ENCODE results near the gene VAMP2.
A peak's percentile ranks its signal among the peaks of the same experiment; 100 is the strongest.

Gene VAMP2

GRCh38 chr17:8162233-8162996 lies at the start of gene VAMP2:
TSS of gene VAMP2 (minus strand) at chr17:8162948. CDS start at chr17:8162879, 69 bp downstream.
- peak; percentile 66 for DNase-seq (ENCODE audit: low read depth)

- no peak for DNase-seq (ENCODE audit: low read depth)
Measured at GRCh38 chr17:8210761-8211458, 48.2 kb upstream of the VAMP2 start.

- DNase-seq (ENCODE audit: low read depth), result peak; percentile 97
Measured at GRCh38 chr17:8209907-8210760, 47.4 kb upstream of the VAMP2 start, which contains the start of gene AURKB. TSS of gene AURKB (minus strand) at chr17:8210575. CDS start at chr17:8210224, 351 bp downstream.

GRCh38 chr17:8206536-8206935 lies 43.8 kb upstream of the VAMP2 start:
- DNase-seq (ENCODE audit: low read depth), result no peak

- no peak for DNase-seq (ENCODE audit: low read depth)
Measured at GRCh38 chr17:8204761-8205555, 42.2 kb upstream of the VAMP2 start.

- DNase-seq (ENCODE audit: low read depth), result peak; percentile 95
Measured at GRCh38 chr17:8192070-8192815, 29.5 kb upstream of the VAMP2 start.

- DNase-seq (ENCODE audit: low read depth), result no peak
Measured at GRCh38 chr17:8190506-8190905, 27.8 kb upstream of the VAMP2 start.

GRCh38 chr17:8189711-8190477 lies 27.1 kb upstream of the VAMP2 start, which contains the start of gene BORCS6:
TSS of gene BORCS6 (minus strand) at chr17:8190180. CDS start at chr17:8190140, 40 bp downstream.
- peak; percentile 99 for DNase-seq (ENCODE audit: low read depth)

GRCh38 chr17:8189041-8189710 lies 26.4 kb upstream of the VAMP2 start:
- peak; percentile 48 for DNase-seq (ENCODE audit: low read depth)

- DNase-seq (ENCODE audit: low read depth), result no peak
Measured at GRCh38 chr17:8188263-8188839, 25.6 kb upstream of the VAMP2 start.

GRCh38 chr17:8187517-8188262 lies 24.9 kb upstream of the VAMP2 start:
- DNase-seq (ENCODE audit: low read depth), result peak; percentile 98

- DNase-seq (ENCODE audit: low read depth), result peak; percentile 94
Measured at GRCh38 chr17:8186787-8187516, 24.2 kb upstream of the VAMP2 start.

- no peak for DNase-seq (ENCODE audit: low read depth)
Measured at GRCh38 chr17:8186446-8186786, 23.7 kb upstream of the VAMP2 start.

GRCh38 chr17:8185582-8186445 lies 23.1 kb upstream of the VAMP2 start:
- no peak for DNase-seq (ENCODE audit: low read depth)

GRCh38 chr17:8176998-8177731 lies 14.4 kb upstream of the VAMP2 start:
- DNase-seq (ENCODE audit: low read depth), result no peak
